ENCODE results near the gene SORCS2. TPM values are rescaled to one million over a fixed set of nuclear protein-coding genes. Genes with fewer than 3 reads are reported as not detected.
A peak's percentile ranks its signal among the peaks of the same experiment; 100 is the strongest.

The SORCS2 gene
- total and polyA plus RNA-seq, 2 of the 13 experiments (the other 11 are each of a cell fraction or from before 2014, with no cell fraction given) = 0.82 to 1.0 TPM

- TF ChIP-seq HIC2 (CRISPR knock-in tag; IDR thresholded peaks at IDR 0.05; ENCODE audit: low read depth) (peak; percentile 40; the same call in 1 of the 2 replicates), BRCA1 (CRISPR knock-in tag; IDR thresholded peaks at IDR 0.05) (no peak), ZNF160 (CRISPR knock-in tag; IDR thresholded peaks at IDR 0.05) (no peak), PTBP1 (IDR thresholded peaks at IDR 0.05; ENCODE audit: low read depth, low read length, poor library complexity, severe bottlenecking) (no peak), ZBED4 (CRISPR knock-in tag; IDR thresholded peaks at IDR 0.05; ENCODE audit: borderline replicate concordance) (no peak), ZNF75D (CRISPR knock-in tag; IDR thresholded peaks at IDR 0.05; ENCODE audit: borderline replicate concordance) (no peak), FOXJ3 (CRISPR knock-in tag; IDR thresholded peaks at IDR 0.05; ENCODE audit: borderline replicate concordance) (peak; percentile 33; the same call in 1 of the 2 replicates), HHEX (CRISPR knock-in tag; IDR thresholded peaks at IDR 0.05) (no peak), AHR (CRISPR knock-in tag; IDR thresholded peaks at IDR 0.05) (no peak), SP140L (CRISPR knock-in tag; IDR thresholded peaks at IDR 0.05; ENCODE audit: borderline replicate concordance) (no peak), ZNF124 (CRISPR knock-in tag; IDR thresholded peaks at IDR 0.05) (no peak), RFXANK (CRISPR knock-in tag; IDR thresholded peaks at IDR 0.05) (no peak), MXD3 (CRISPR knock-in tag; IDR thresholded peaks at IDR 0.05) (no peak), REXO4 (CRISPR knock-in tag; IDR thresholded peaks at IDR 0.05; ENCODE audit: borderline replicate concordance) (no peak), ZNF670 (CRISPR knock-in tag; IDR thresholded peaks at IDR 0.05; ENCODE audit: borderline replicate concordance) (no peak), MYPOP (CRISPR knock-in tag; IDR thresholded peaks at IDR 0.05) (no peak), PHF20 (CRISPR knock-in tag; IDR thresholded peaks at IDR 0.05) (no peak), MAX (IDR thresholded peaks at IDR 0.05) (0 out of 2 replicates have a peak, but pooled peaks have one; percentile 38), CC2D1A (CRISPR knock-in tag; IDR thresholded peaks at IDR 0.05) (no peak), CTCF (CRISPR knock-in tag; IDR thresholded peaks at IDR 0.05) (0 out of 2 replicates have a peak, but pooled peaks have one; percentile 11), ZNF678 (CRISPR knock-in tag; IDR thresholded peaks at IDR 0.05) (no peak)
These were observed 437.3 kb downstream of the SORCS2 start (continued) for GRCh38 chr4:7629501-7630254.
